ENCODE measurements around the gene RAD51B. TPM values are rescaled to one million over a fixed set of nuclear protein-coding genes. Genes with fewer than 3 reads are reported as not detected.

Gene RAD51B
- total RNA-seq, 4 donors from 2014 or later = 5.0 to 31.8 (median 20.6) TPM

GRCh38 chr14:68512088-68512487 is 692.5 kb downstream of the RAD51B start:
- Histone ChIP-seq H3K27me3 (no peaks in the 10 kb centered on the region), H3K36me3 (no peaks in the 10 kb centered on the region), H3K9me3 (no peaks in the 10 kb centered on the region), H3K4me1 (peaks cover 25 to 61% (median 39%) of the 10 kb centered on the region in 4 donors), H3K4me3 (no peak overlapping the region), H3K27ac (peak overlapping the region; percentile 73 to 78 (median 75))
- TF ChIP-seq POLR2A (IDR thresholded peaks at IDR 0.05) (no peak), POLR2AphosphoS5 (IDR thresholded peaks at IDR 0.05) (no peak), CTCF (IDR thresholded peaks at IDR 0.05) (no peak), EP300 (IDR thresholded peaks at IDR 0.05; ENCODE audit: low read depth) (no peak)
- intact Hi-C loops (cut with DNase I; ENCODE audit: low total_unique reads) = no loop called here
- no peak for DNase-seq
- in situ Hi-C loops (cut with MboI; ENCODE audit: low pct_ligation_motif_present in 1 of 4, low pct_unique_long_range_greater_than_20kb in 1 of 4, low sequenced_read_pairs in 3 of 4) = no loop called here
- WGBS, 2 donors (ENCODE audit: low coverage in 1 of 2) = 21 to 69% methylated on average over 3 to 6 of the region's 6 CpGs

GRCh38 chr14:68513137-68513536 is 693.6 kb downstream of the RAD51B start:
- no peak for TF ChIP-seq POLR2AphosphoS5 (IDR thresholded peaks at IDR 0.05)
- TF ChIP-seq EP300 (IDR thresholded peaks at IDR 0.05; ENCODE audit: low read depth) = no peak
- no peak for TF ChIP-seq CTCF (IDR thresholded peaks at IDR 0.05)
- TF ChIP-seq POLR2A (IDR thresholded peaks at IDR 0.05) = no peak
- DNase-seq = no peak
- Histone ChIP-seq H3K4me1 (peaks cover 23 to 57% (median 32%) of the 10 kb centered on the region in 4 donors), H3K27me3 (no peaks in the 10 kb centered on the region), H3K4me3 (no peak overlapping the region), H3K27ac (peak overlapping the region; percentile 73 to 78 (median 75)), H3K9me3 (no peaks in the 10 kb centered on the region), H3K36me3 (no peaks in the 10 kb centered on the region)
- WGBS, 2 donors (ENCODE audit: low coverage in 1 of 2) = 85% methylated on average over 2 of the region's 2 CpGs; no CpG with 5 or more reads in 1 of the 2 donors
- intact Hi-C loops (cut with DNase I; ENCODE audit: low total_unique reads) (no loop called here), in situ Hi-C loops (cut with MboI; ENCODE audit: low pct_ligation_motif_present in 1 of 4, low pct_unique_long_range_greater_than_20kb in 1 of 4, low sequenced_read_pairs in 3 of 4) (no loop called here)

- Histone ChIP-seq H3K4me3 (no peak overlapping the region), H3K27ac (peak overlapping the region; percentile 73 to 78 (median 75)), H3K27me3 (no peaks in the 10 kb centered on the region), H3K4me1 (peaks cover 25 to 61% (median 37%) of the 10 kb centered on the region in 4 donors), H3K9me3 (no peaks in the 10 kb centered on the region), H3K36me3 (no peaks in the 10 kb centered on the region)
- WGBS, 2 donors (ENCODE audit: low coverage in 1 of 2) = 75 to 83% methylated on average over 6 to 12 of the region's 12 CpGs
- no peak for TF ChIP-seq EP300 (IDR thresholded peaks at IDR 0.05; ENCODE audit: low read depth)
- no peak for DNase-seq
- in situ Hi-C loops (cut with MboI; ENCODE audit: low pct_ligation_motif_present in 1 of 4, low pct_unique_long_range_greater_than_20kb in 1 of 4, low sequenced_read_pairs in 3 of 4) = no loop called here
- intact Hi-C loops (cut with DNase I; ENCODE audit: low total_unique reads) = no loop called here
These were observed 694.4 kb downstream of the RAD51B start for GRCh38 chr14:68513838-68514607.

- 83% methylated on average over 2 to 4 of the region's 4 CpGs for WGBS, 2 donors (ENCODE audit: low coverage in 1 of 2)
- Histone ChIP-seq H3K9me3 (no peaks in the 10 kb centered on the region), H3K36me3 (no peaks in the 10 kb centered on the region), H3K27ac (peak overlapping the region in 1 of 4 donors; percentile 78), H3K27me3 (no peaks in the 10 kb centered on the region), H3K4me1 (peaks cover 29 to 61% (median 43%) of the 10 kb centered on the region in 4 donors), H3K4me3 (no peak overlapping the region)
- intact Hi-C loops (cut with DNase I; ENCODE audit: low total_unique reads) (no loop called here), in situ Hi-C loops (cut with MboI; ENCODE audit: low pct_ligation_motif_present in 1 of 4, low pct_unique_long_range_greater_than_20kb in 1 of 4, low sequenced_read_pairs in 3 of 4) (no loop called here)
- no peak for DNase-seq
- TF ChIP-seq CTCF (IDR thresholded peaks at IDR 0.05) (no peak), POLR2AphosphoS5 (IDR thresholded peaks at IDR 0.05) (no peak), EP300 (IDR thresholded peaks at IDR 0.05; ENCODE audit: low read depth) (no peak), POLR2A (IDR thresholded peaks at IDR 0.05) (no peak)
These were observed 695.1 kb downstream of the RAD51B start for GRCh38 chr14:68514608-68515194.
